PFSK-1 (cell line): ENCODE measurements around the gene ETV7.

ENCODE experiments used
- POLR2AphosphoS5 ChIP-seq: IDR thresholded peaks from 2 replicates; pipeline ENCODE4 v1.6.1; 2012; ENCODE audit warnings: low read depth, mild to moderate bottlenecking, control low read depth, low read length, moderate library complexity
- REST ChIP-seq, 2 experiments: IDR thresholded peaks; 2 replicates each; pipeline versions ENCODE4 v1.6.1 to v1.8.0; 2011 to 2012; ENCODE audit warnings: low read depth in 2 of 2, low read length in 2 of 2, control low read depth in 1 of 2, inconsistent platforms in 1 of 2, mild to moderate bottlenecking in 1 of 2, moderate library complexity in 1 of 2; ENCODE audit not compliant: insufficient read depth in 1 of 2
- TAF1 ChIP-seq: IDR thresholded peaks from 2 replicates; pipeline ENCODE4 v1.6.1; 2012; ENCODE audit warnings: low read length, control low read depth, borderline replicate concordance; ENCODE audit not compliant: insufficient read depth

- TF ChIP-seq POLR2AphosphoS5: no peak
- no peak for TF ChIP-seq REST (IDR thresholded peaks at IDR 0.05; ENCODE audit: insufficient read depth in 1 of 2, low read depth in 2 of 2, low read length in 2 of 2)
- no peak for TF ChIP-seq TAF1
Measured at GRCh38 chr6:36386495-36387439, 702 bp downstream of the ETV7 start.
